CD1c-positive myeloid dendritic cell (primary cell): ENCODE results near the gene DPP7.
"Not testable (repeated sequence)": the region's sequence is repeated elsewhere in the genome, so short reads cannot be mapped to it uniquely, and the experiment has no call there.

Experiments used
- DNase-seq: peaks from one replicate; pipeline ENCODE4 v3.0.0-alpha.2; 2016; ENCODE audit errors: extremely low spot score

DPP7 gene

GRCh38 chr9:137129456-137130175 is 15.1 kb upstream of the DPP7 start:
- peak; percentile 96 for DNase-seq

GRCh38 chr9:137128862-137129455 is 14.4 kb upstream of the DPP7 start:
- DNase-seq, result no peak

- no peak for DNase-seq
These were observed 13.8 kb upstream of the DPP7 start for GRCh38 chr9:137128158-137128861.

GRCh38 chr9:137127301-137128157 is 13.0 kb upstream of the DPP7 start:
- DNase-seq, result peak; percentile 72

GRCh38 chr9:137126786-137127185 is 12.3 kb upstream of the DPP7 start:
- DNase-seq, result peak; percentile 30

- DNase-seq, result not testable (repeated sequence)
These were observed 9.5 kb upstream of the DPP7 start for GRCh38 chr9:137123952-137124462.

- no peak for DNase-seq
These were observed 8.9 kb upstream of the DPP7 start for GRCh38 chr9:137123468-137123837.

GRCh38 chr9:137122796-137123467 is 8.4 kb upstream of the DPP7 start:
- DNase-seq, result not testable (repeated sequence)

GRCh38 chr9:137121927-137122795 is 7.6 kb upstream of the DPP7 start:
- DNase-seq, result not testable (repeated sequence)

- DNase-seq, result not testable (repeated sequence)
These were observed 3.6 kb upstream of the DPP7 start for GRCh38 chr9:137118092-137118603.

GRCh38 chr9:137117269-137117731 is 2.8 kb upstream of the DPP7 start:
- DNase-seq, result no peak

GRCh38 chr9:137116728-137117127 is 2.2 kb upstream of the DPP7 start:
- DNase-seq, result no peak

- DNase-seq, result no peak
These were observed 1.5 kb upstream of the DPP7 start for GRCh38 chr9:137116027-137116507.

- no peak for DNase-seq
These were observed 977 bp upstream of the DPP7 start for GRCh38 chr9:137115394-137116026.

GRCh38 chr9:137114220-137114612 is 317 bp downstream of the DPP7 start:
- DNase-seq, result no peak

GRCh38 chr9:137113385-137114159 is 961 bp downstream of the DPP7 start:
- peak; percentile 42 for DNase-seq

GRCh38 chr9:137112564-137113384 is 1.8 kb downstream of the DPP7 start:
- DNase-seq, result no peak
